KMS-11 (cell line): ENCODE data around the gene PCED1A.
"Not testable (repeated sequence)": the region's sequence is repeated elsewhere in the genome, so short reads cannot be mapped to it uniquely, and the experiment has no call there.

Source experiments
- H2AFZ ChIP-seq: fragments of 200-600 bp; sonication (generic); 2 replicates; pipeline ENCODE4 v1.6.1; 2016; ENCODE audit warnings: antibody characterized with exemption, mixed run types, low read depth
- H3K27ac ChIP-seq: fragments of 200-600 bp; sonication (generic); 2 replicates; pipeline ENCODE4 v1.6.1; 2016; ENCODE audit warnings: mild to moderate bottlenecking, mixed run types
- H3K27me3 ChIP-seq: fragments of 200-600 bp; sonication (generic); 2 replicates; pipeline ENCODE4 v1.6.1; 2017; ENCODE audit warnings: mild to moderate bottlenecking, low read depth, mixed run types, moderate library complexity; ENCODE audit not compliant: insufficient read depth
- H3K36me3 ChIP-seq: fragments of 200-600 bp; sonication (generic); 2 replicates; pipeline ENCODE4 v1.6.1; 2017; ENCODE audit warnings: mild to moderate bottlenecking, mixed run types; ENCODE audit not compliant: insufficient read depth
- H3K4me1 ChIP-seq: fragments of 200-600 bp; sonication (generic); 2 replicates; pipeline ENCODE4 v1.6.1; 2016; ENCODE audit warnings: mild to moderate bottlenecking, low read depth, mixed run types; ENCODE audit not compliant: poor library complexity, severe bottlenecking
- H3K4me2 ChIP-seq: fragments of 200-600 bp; sonication (generic); 2 replicates; pipeline ENCODE4 v1.7.0; 2016; ENCODE audit warnings: mild to moderate bottlenecking, mixed run types
- H3K4me3 ChIP-seq: fragments of 200-600 bp; sonication (generic); IDR thresholded peaks from 2 replicates; pipeline ENCODE4 v1.6.1; 2017; ENCODE audit warnings: low read depth, low read length, mixed read lengths; ENCODE audit not compliant: insufficient read depth
- H3K79me2 ChIP-seq: fragments of 200-600 bp; sonication (generic); 2 replicates; pipeline ENCODE4 v1.6.1; 2016; ENCODE audit warnings: low read depth, mixed run types; ENCODE audit not compliant: insufficient read depth
- H3K9ac ChIP-seq: fragments of 200-600 bp; sonication (generic); 2 replicates; pipeline ENCODE4 v1.6.1; 2016; ENCODE audit warnings: mild to moderate bottlenecking, mixed run types
- H4K20me1 ChIP-seq: fragments of 200-600 bp; sonication (generic); 2 replicates; pipeline ENCODE4 v1.6.1; 2016; ENCODE audit warnings: mild to moderate bottlenecking, mixed run types; ENCODE audit not compliant: insufficient read depth
- TF ChIP-seq, protein P1 (sequence below): fragments of 200-600 bp; sonication (generic); conservative IDR thresholded peaks from 2 replicates; pipeline ENCODE4 v1.6.1; 2017; ENCODE audit warnings: low read depth, mild to moderate bottlenecking, antibody characterized with exemption, low read length, moderate library complexity, mixed read lengths

The PCED1A gene

DNA sequence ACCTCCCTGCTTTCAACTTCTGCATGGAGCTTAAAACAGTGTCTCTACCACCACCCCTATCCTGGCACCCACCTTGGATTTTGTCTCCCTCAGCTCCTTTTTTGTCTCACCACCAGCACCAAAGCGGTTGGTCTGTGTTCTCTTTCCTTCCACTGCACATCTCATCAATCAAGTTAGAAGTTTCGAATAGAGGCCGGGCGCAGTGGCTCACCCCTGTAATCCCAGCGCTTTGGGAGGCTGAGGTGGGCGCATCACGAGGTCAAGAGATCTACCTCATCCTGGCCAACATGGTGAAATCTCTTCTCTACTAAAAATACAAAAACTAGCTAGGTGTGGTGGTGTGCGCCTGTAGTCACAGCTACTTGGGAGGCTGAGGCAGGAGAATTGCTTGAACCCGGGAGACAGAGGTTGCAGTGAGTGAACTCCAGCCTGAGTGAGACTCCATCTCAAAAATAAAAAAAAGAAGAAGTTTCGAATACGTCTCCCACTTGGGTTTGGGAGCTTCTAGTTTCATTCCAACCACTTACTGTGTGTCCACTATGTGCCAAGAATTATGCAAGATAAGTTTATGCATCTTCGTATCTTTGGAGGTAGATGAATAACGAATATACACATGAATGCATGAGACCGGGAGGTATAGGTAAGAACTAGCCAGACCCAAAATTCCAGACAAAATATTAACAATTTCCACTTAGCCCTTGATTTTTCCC lies 5.9 kb downstream of the PCED1A start:
- TF ChIP-seq, protein P1, sequence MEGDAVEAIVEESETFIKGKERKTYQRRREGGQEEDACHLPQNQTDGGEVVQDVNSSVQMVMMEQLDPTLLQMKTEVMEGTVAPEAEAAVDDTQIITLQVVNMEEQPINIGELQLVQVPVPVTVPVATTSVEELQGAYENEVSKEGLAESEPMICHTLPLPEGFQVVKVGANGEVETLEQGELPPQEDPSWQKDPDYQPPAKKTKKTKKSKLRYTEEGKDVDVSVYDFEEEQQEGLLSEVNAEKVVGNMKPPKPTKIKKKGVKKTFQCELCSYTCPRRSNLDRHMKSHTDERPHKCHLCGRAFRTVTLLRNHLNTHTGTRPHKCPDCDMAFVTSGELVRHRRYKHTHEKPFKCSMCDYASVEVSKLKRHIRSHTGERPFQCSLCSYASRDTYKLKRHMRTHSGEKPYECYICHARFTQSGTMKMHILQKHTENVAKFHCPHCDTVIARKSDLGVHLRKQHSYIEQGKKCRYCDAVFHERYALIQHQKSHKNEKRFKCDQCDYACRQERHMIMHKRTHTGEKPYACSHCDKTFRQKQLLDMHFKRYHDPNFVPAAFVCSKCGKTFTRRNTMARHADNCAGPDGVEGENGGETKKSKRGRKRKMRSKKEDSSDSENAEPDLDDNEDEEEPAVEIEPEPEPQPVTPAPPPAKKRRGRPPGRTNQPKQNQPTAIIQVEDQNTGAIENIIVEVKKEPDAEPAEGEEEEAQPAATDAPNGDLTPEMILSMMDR = no peak
- no peaks in the 10 kb centered on the region for H4K20me1 ChIP-seq
- H3K27ac ChIP-seq = no peak overlapping the region
- no peaks in the 10 kb centered on the region for H3K36me3 ChIP-seq
- H2AFZ ChIP-seq = no peak overlapping the region
- no peaks in the 10 kb centered on the region for H3K27me3 ChIP-seq
- H3K4me2 ChIP-seq = no peak overlapping the region
- no peaks in the 10 kb centered on the region for H3K4me1 ChIP-seq
- no peak overlapping the region for H3K9ac ChIP-seq
- H3K79me2 ChIP-seq = no peaks in the 10 kb centered on the region
- no peak overlapping the region for H3K4me3 ChIP-seq

DNA sequence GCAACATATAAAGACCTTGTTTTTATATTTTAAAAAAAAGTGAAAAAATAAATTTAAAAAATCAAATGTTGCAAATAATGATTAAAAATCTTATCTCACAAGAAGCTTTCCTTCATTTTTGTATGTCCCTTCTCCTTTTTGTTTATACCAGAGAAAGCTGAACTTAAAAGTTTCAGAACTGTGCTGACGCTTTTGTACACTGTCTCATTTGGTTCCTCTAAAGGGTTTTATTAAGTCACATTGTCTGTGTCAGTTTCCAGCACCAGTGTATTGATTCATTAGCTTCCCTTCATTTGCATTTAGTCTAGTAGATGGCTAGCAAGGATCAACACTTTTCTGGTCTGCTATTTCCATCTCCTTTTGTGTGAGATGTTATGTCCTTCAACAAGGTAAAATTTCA lies 6.7 kb downstream of the PCED1A start:
- TF ChIP-seq, protein P1 = no peak
- Histone ChIP-seq H3K9ac (no peak overlapping the region), H2AFZ (no peak overlapping the region), H3K27me3 (no peaks in the 10 kb centered on the region), H3K79me2 (no peaks in the 10 kb centered on the region), H3K4me3 (no peak overlapping the region), H3K36me3 (no peaks in the 10 kb centered on the region), H4K20me1 (no peaks in the 10 kb centered on the region), H3K4me1 (no peaks in the 10 kb centered on the region), H3K4me2 (no peak overlapping the region), H3K27ac (no peak overlapping the region)

DNA sequence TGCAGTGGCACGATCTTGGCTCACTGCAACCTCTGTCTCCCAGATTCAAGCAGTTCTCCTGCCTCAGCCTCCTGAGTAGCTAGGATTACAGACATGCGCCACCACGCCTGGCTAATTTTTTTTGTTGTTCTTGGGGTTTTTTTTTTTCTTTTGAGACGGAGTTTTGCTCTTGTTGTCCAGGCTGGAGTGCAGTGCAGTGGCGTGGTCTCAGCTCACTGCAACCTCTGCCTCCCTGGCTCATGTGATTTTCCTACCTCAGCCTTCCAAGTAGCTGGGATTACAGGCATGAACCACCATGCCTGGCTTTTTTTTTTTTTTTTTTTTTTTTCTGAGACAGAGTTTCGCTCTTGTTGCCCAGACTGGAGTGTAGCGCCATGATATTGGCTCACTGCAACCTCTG lies 9.2 kb downstream of the PCED1A start:
- not testable (repeated sequence) for H2AFZ ChIP-seq, H3K79me2 ChIP-seq, H3K27ac ChIP-seq, H3K4me2 ChIP-seq, H3K27me3 ChIP-seq, H3K4me3 ChIP-seq, H3K36me3 ChIP-seq, H3K9ac ChIP-seq, H4K20me1 ChIP-seq
- peaks cover 14% of the 10 kb centered on the region for H3K4me1 ChIP-seq

DNA sequence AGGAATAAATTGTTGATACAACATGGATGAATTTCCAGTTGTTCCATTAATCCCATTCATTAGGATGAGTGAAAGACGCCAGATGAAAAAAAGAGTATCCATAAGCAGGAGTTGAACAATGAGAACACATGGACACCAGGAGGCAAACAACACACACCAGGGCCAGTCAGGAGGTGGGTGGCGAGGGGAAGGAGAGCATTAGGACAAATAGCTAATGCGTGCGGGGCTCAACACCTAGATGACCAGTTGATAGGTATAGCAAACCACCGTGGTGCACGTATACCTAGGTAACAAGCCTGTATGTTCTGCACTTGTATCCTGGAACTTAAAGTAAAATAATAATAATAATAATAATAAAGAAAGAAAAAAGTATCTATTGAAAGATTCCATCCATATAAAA lies 11.1 kb downstream of the PCED1A start:
- Histone ChIP-seq H4K20me1 (no peaks in the 10 kb centered on the region), H3K27me3 (no peaks in the 10 kb centered on the region), H3K79me2 (no peaks in the 10 kb centered on the region), H3K4me3 (no peak overlapping the region), H3K9ac (no peak overlapping the region), H3K4me1 (peaks cover 20% of the 10 kb centered on the region), H3K27ac (no peak overlapping the region), H3K36me3 (no peaks in the 10 kb centered on the region), H3K4me2 (no peak overlapping the region), H2AFZ (no peak overlapping the region)
- TF ChIP-seq, protein P1 = no peak

DNA sequence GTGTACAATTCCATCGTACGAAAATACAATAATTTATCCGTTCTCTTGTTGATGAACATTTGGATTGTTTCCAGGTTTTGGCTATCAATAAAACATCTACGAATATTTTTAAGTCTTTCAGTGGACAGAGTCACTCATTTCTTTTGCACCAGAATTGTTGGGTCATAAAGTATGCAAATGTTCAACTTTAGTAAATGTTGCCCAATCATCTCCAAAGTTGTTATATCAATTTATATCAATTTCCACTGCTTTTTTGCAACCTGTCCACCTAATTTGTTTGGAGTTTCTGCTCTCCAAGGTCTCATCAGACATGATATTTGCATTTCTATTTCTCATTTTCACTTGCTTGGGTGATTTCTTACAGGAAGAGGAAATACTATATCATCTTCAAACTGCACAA lies 13.8 kb downstream of the PCED1A start:
- peak overlapping the region; percentile 95 for H3K4me2 ChIP-seq

More for the DNA sequence above, 13.8 kb downstream of the PCED1A start:
- H3K27me3 ChIP-seq = no peaks in the 10 kb centered on the region
- no peak overlapping the region for H2AFZ ChIP-seq
- H3K27ac ChIP-seq = no peak overlapping the region
- TF ChIP-seq, protein P1 = no peak
- H3K36me3 ChIP-seq = no peaks in the 10 kb centered on the region
- H3K79me2 ChIP-seq = no peaks in the 10 kb centered on the region
- no peak overlapping the region for H3K4me3 ChIP-seq
- no peak overlapping the region for H3K9ac ChIP-seq
- H3K4me1 ChIP-seq = peaks cover 22% of the 10 kb centered on the region
- no peaks in the 10 kb centered on the region for H4K20me1 ChIP-seq
